ENCODE measurements around the gene SGK2.

GRCh38 chr20:43564455-43564854, 5.6 kb downstream of the SGK2 start:
- TF ChIP-seq POLR2AphosphoS2 (IDR thresholded peaks at IDR 0.05; ENCODE audit: low read length) (no peak), YY1 (IDR thresholded peaks at IDR 0.05; ENCODE audit: borderline replicate concordance in 1 of 3, control insufficient read depth in 1 of 3, extremely low read depth in 1 of 3, insufficient read depth in 3 of 3, insufficient read length in 1 of 3, insufficient replicate concordance in 2 of 3, low read depth in 1 of 3, low read length in 2 of 3) (no peak), CBX5 (IDR thresholded peaks at IDR 0.05; ENCODE audit: borderline replicate concordance, low read depth) (no peak), GABPB1 (CRISPR knock-in tag; IDR thresholded peaks at IDR 0.05) (no peak), MAX (CRISPR knock-in tag; IDR thresholded peaks at IDR 0.05) (no peak), NRF1 (conservative IDR thresholded peaks at IDR 0.05 in 1 of 2, IDR thresholded peaks at IDR 0.05 in 1 of 2) (no peak)

All from K562 (cell line).